Anterior cingulate cortex (tissue), 58 donors: ENCODE results near the gene C12orf43.
A peak's percentile ranks its signal among the peaks of the same experiment; 100 is the strongest.

ENCODE experiments used
- DNase-seq, 58 donors: peaks; one replicate each; lab custom pipeline; 2025; lab: John Stamatoyannopoulos, UW

The C12orf43 gene

DNA sequence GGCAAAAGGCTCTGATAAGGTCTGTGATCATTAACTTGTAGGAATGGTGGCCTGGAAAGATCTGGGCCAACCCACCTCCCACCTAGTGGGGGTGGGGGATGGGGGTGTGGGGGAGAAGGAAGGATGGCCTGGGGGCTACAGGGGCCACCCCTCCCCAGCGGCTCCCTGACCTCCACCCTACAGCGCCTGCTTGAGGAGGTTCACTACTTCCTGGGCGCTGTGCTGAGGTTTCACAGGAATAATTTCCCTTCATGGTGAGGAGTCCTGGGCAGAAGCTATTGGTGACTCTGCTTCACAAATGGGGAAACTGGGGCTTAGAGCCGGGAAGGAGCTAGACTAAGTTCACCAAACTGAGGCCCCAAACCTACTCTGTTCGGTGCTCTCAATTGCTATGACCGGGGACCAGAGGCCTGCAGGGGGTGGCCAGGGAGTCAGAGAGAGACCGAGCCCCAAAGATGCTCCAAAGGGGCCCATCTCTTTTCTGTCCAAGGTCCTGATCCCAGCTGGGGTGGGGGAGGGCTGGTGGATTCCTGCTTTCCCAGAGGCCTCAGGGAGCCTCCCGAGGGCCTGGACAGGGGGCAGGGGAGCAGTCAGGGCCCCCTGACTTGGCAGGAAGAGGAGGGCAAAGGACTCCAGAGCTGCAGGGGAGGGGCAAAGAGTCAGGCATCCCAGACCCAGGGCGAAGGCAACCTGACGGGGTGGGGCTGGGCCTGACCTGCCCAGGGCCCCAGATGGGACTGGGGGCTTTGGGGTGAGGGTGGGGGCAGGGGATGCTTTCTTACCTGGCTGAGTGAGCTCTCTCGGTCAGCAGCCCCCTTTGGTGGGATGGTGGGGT is 36.2 kb downstream of the C12orf43 start:
- DNase-seq, result no peak

- no peak for DNase-seq
These were observed 36.9 kb downstream of the C12orf43 start for GRCh38 chr12:120979220-120979861.

- no peak for DNase-seq
These were observed 37.7 kb downstream of the C12orf43 start, which contains the start of gene HNF1A for GRCh38 chr12:120978296-120979219. TSS of gene HNF1A (plus strand) at chr12:120978543. CDS start at chr12:120978769, 226 bp downstream.

DNA sequence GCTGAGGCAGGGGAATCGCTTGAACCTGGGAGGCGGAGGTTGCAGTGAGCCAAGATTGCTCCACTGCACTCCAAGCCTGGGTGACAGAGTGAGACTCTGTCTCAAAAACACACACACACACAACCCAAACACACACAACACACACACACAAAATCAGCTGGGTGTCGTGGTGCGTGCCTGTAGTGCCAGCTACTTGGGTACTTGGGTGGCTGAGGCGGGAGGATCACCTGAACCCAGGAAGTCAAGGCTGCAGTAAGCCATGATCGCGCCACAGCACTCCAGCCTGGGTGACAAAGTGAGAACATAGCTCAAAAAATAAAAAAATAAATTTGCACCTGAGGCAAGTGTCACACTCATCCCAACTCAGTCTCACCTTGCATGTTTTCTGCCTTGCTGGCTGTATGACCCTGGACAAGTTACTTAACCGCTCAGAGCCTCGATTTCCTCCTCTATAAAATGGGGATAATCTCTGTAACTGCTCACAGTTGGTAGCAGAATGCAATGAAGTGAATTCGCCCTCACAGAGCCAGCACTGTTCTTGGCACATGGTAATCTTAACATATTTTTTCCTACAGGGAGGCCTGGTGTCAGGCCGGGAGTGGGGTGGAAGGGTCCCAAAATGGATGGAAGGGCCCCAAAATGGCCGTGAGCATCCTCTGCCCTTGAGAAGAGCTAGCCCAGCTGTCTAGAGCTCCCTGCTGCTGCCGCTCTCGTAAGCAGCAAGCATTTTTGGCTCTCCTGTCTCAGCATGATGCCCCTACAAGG is 38.6 kb downstream of the C12orf43 start:
- DNase-seq, result no peak

GRCh38 chr12:120972870-120973543 is 43.3 kb downstream of the C12orf43 start:
- no peak for DNase-seq

GRCh38 chr12:120971299-120972180 is 44.7 kb downstream of the C12orf43 start:
- DNase-seq, result peak in 18 of 58 donors; percentile 0 to 38 (median 6)

GRCh38 chr12:120970310-120970709 is 46.0 kb downstream of the C12orf43 start:
- no peak for DNase-seq

GRCh38 chr12:120965534-120966091 is 50.7 kb downstream of the C12orf43 start:
- DNase-seq, result no peak

GRCh38 chr12:120964298-120964697 is 52.0 kb downstream of the C12orf43 start:
- no peak for DNase-seq

DNA sequence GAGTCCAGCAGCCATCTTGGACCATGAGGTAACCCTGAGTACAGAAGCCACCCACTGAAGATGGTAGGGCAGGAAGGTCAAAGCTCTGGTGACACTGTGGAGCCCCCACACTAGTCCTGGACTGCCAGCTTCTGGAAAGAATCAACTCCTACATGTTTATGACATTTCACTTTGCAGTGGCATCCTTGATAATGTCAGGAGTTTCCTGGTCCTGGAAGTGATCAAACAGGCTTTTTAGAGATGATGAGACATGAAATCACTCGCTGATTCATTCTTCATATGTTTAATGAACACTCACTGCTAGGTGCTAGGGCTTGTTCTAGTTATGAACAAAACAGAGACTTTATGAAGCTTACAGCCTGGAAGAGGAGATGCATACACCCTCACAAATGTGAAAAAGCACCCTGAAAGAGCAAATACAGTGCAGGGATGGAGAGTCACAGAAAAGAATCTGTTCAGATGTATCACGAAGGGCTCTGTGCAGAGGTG is 53.7 kb downstream of the C12orf43 start:
- DNase-seq, result peak in 1 of 58 donors; percentile 14

GRCh38 chr12:120961604-120962531 is 54.4 kb downstream of the C12orf43 start:
- DNase-seq, result peak in 4 of 58 donors; percentile 2 to 21 (median 4)

GRCh38 chr12:120960657-120961056 is 55.6 kb downstream of the C12orf43 start:
- DNase-seq, result no peak

GRCh38 chr12:120959111-120959878 is 57.0 kb downstream of the C12orf43 start:
- no peak for DNase-seq

GRCh38 chr12:120956579-120957300 is 59.5 kb downstream of the C12orf43 start:
- DNase-seq, result no peak

DNA sequence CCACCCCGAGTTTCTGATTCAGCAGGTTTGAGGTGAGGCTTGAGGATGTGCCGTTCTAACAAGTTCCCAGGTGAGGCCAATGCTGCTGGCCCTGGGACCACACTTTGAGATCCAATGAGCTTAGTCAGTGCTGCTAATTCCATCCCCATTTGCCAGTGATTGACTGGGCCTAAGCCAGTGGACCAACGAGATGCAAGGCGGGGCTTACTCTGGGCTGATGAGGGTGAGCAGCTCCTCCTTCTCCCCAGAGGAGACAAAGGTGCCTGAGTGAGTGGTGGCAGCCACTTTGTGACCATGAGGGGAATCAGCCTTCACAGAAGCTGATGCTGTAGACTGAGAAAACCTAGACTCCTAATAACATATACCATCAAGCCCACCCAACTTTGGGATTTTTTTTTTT is 61.1 kb downstream of the C12orf43 start:
- no peak for DNase-seq
